OCI-M2 (cell line): Measurements from ENCODE around the gene ASPSCR1.
"Not testable (repeated sequence)": the region's sequence is repeated elsewhere in the genome, so short reads cannot be mapped to it uniquely, and the experiment has no call there.

ENCODE experiments used
- DNase-seq: peaks from one replicate; lab custom pipeline; 2025; ENCODE audit not compliant: unreplicated experiment; lab: John Stamatoyannopoulos, UW

ASPSCR1 gene

GRCh38 chr17:81980707-81981343 is 3.4 kb downstream of the ASPSCR1 start:
- DNase-seq, result no peak

- not testable (repeated sequence) for DNase-seq
These were observed 4.1 kb downstream of the ASPSCR1 start for GRCh38 chr17:81981511-81981910.

GRCh38 chr17:81983011-81983638 is 5.7 kb downstream of the ASPSCR1 start:
- DNase-seq, result no peak

- DNase-seq, result no peak
These were observed 6.4 kb downstream of the ASPSCR1 start for GRCh38 chr17:81983639-81984373.

GRCh38 chr17:81984773-81985410 is 7.5 kb downstream of the ASPSCR1 start:
- DNase-seq, result no peak

- DNase-seq, result no peak
These were observed 9.2 kb downstream of the ASPSCR1 start for GRCh38 chr17:81986606-81987005.

- no peak for DNase-seq
These were observed 9.8 kb downstream of the ASPSCR1 start for GRCh38 chr17:81987161-81987770.

GRCh38 chr17:81990836-81991683 is 13.6 kb downstream of the ASPSCR1 start:
- DNase-seq, result no peak

- no peak for DNase-seq
These were observed 14.4 kb downstream of the ASPSCR1 start for GRCh38 chr17:81991684-81992305.

- DNase-seq, result no peak
These were observed 15.1 kb downstream of the ASPSCR1 start for GRCh38 chr17:81992306-81993102.

- DNase-seq, result no peak
These were observed 16.5 kb downstream of the ASPSCR1 start for GRCh38 chr17:81993729-81994592.

- DNase-seq, result no peak
These were observed 17.4 kb downstream of the ASPSCR1 start for GRCh38 chr17:81994593-81995462.

GRCh38 chr17:81995463-81996231 is 18.2 kb downstream of the ASPSCR1 start:
- DNase-seq, result no peak

- no peak for DNase-seq
These were observed 18.9 kb downstream of the ASPSCR1 start for GRCh38 chr17:81996232-81996756.

GRCh38 chr17:81996757-81997441 is 19.5 kb downstream of the ASPSCR1 start:
- DNase-seq, result no peak

GRCh38 chr17:81998212-81998611 is 20.8 kb downstream of the ASPSCR1 start:
- DNase-seq, result no peak
